A549 (cell line): ENCODE measurements around the gene TOP2A.

ENCODE experiments used
- NPAS2 ChIP-seq: fragments of 250-450 bp; sonication (Bioruptor Pico); IDR thresholded peaks from 2 replicates; pipeline ENCODE4 v1.8.0; 2022; ENCODE audit warnings: mild to moderate bottlenecking, moderate library complexity, borderline replicate concordance
- POLR2A ChIP-seq: IDR thresholded peaks from 2 replicates; pipeline ENCODE4 v1.6.1; 2012; ENCODE audit warnings: mild to moderate bottlenecking, low read length
- SREBF2 ChIP-seq: fragments of 450-650 bp; IDR thresholded peaks from 2 replicates; pipeline ENCODE4 v1.6.1; 2014; ENCODE audit warnings: mild to moderate bottlenecking, moderate library complexity
- TF ChIP-seq, protein P1 (sequence below): fragments of >200 bp; sonication (Bioruptor Twin); formaldehyde crosslinking; IDR thresholded peaks from 3 replicates; pipeline ENCODE4 v1.5.1; 2016
- TF ChIP-seq, protein P2 (sequence below): fragments of 450-650 bp; IDR thresholded peaks from 2 replicates; pipeline ENCODE4 v1.6.1; 2014; ENCODE audit warnings: antibody characterized with exemption
- TF ChIP-seq, protein P3 (sequence below): IDR thresholded peaks from 2 replicates; pipeline ENCODE4 v1.6.1; 2012

DNA sequence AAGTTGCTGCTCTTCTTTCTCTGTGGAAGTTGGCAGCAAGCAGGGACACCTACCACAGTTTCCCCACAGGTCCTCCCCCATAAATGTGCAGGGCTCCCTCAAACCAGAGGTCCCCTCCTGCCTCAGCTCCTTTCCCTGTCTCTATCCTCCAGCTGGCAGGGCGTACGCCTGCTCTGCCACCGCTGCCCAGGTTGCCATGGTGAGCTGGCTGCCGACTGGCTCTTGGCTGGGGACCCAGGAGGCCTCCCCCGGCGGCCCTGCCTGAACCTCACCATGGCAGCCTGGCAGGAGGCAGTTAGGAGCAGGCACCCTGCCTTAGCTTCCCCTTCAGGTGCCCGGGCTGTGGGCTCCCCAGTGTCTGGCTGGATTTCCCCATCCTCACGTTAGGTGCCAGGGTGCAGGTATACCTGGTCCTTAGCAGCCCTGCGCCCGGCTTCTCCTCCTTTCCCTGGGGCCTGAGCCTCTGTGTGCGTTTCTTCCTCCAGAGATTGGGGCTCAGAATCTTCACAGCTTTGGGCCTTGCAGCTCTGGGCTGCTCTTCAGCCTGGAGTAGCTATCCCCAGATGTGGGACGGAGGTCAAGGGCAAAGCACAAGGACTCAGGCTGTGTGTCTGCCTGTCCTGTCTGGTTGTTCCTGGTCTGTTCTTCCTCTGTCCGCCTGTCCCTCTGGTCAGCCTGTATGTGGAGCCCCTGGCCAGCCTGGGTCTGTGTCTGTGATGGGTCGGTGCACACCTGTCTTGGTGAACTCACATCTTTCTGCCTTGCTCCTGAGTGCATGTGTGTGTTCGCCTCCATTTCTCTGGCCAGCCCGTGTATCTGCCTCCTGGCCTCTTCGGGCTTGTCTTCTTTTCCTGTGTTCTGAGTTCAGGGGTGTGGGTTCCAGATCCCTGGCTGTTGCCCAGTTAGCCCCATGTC lies 68.9 kb downstream of the TOP2A start:
- TF ChIP-seq, protein P1, sequence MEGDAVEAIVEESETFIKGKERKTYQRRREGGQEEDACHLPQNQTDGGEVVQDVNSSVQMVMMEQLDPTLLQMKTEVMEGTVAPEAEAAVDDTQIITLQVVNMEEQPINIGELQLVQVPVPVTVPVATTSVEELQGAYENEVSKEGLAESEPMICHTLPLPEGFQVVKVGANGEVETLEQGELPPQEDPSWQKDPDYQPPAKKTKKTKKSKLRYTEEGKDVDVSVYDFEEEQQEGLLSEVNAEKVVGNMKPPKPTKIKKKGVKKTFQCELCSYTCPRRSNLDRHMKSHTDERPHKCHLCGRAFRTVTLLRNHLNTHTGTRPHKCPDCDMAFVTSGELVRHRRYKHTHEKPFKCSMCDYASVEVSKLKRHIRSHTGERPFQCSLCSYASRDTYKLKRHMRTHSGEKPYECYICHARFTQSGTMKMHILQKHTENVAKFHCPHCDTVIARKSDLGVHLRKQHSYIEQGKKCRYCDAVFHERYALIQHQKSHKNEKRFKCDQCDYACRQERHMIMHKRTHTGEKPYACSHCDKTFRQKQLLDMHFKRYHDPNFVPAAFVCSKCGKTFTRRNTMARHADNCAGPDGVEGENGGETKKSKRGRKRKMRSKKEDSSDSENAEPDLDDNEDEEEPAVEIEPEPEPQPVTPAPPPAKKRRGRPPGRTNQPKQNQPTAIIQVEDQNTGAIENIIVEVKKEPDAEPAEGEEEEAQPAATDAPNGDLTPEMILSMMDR = no peak
- TF ChIP-seq NPAS2 (CRISPR knock-in tag) (no peak), POLR2A (no peak), SREBF2 (no peak)
- TF ChIP-seq, protein P2, sequence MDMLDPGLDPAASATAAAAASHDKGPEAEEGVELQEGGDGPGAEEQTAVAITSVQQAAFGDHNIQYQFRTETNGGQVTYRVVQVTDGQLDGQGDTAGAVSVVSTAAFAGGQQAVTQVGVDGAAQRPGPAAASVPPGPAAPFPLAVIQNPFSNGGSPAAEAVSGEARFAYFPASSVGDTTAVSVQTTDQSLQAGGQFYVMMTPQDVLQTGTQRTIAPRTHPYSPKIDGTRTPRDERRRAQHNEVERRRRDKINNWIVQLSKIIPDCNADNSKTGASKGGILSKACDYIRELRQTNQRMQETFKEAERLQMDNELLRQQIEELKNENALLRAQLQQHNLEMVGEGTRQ = no peak
- TF ChIP-seq, protein P3, sequence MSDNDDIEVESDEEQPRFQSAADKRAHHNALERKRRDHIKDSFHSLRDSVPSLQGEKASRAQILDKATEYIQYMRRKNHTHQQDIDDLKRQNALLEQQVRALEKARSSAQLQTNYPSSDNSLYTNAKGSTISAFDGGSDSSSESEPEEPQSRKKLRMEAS = no peak
